HEK293 (cell line): ENCODE data around the gene MICU2.

Experiments
- CTCF ChIP-seq: fragments of 450-650 bp; formaldehyde crosslinking; IDR thresholded peaks from 2 replicates; pipeline ENCODE4 v1.5.1; 2016; ENCODE audit warnings: missing biosample characterization, missing genetic modification characterization
- ZBTB17 ChIP-seq: fragments of 450-650 bp; formaldehyde crosslinking; IDR thresholded peaks from 2 replicates; pipeline ENCODE4 v1.5.1; 2016; ENCODE audit warnings: missing biosample characterization, missing genetic modification characterization
- TF ChIP-seq, protein P1 (sequence below): fragments of 450-650 bp; formaldehyde crosslinking; IDR thresholded peaks from 2 replicates; pipeline ENCODE4 v1.5.1; 2016; ENCODE audit warnings: missing biosample characterization, missing genetic modification characterization

- TF ChIP-seq, protein P1, sequence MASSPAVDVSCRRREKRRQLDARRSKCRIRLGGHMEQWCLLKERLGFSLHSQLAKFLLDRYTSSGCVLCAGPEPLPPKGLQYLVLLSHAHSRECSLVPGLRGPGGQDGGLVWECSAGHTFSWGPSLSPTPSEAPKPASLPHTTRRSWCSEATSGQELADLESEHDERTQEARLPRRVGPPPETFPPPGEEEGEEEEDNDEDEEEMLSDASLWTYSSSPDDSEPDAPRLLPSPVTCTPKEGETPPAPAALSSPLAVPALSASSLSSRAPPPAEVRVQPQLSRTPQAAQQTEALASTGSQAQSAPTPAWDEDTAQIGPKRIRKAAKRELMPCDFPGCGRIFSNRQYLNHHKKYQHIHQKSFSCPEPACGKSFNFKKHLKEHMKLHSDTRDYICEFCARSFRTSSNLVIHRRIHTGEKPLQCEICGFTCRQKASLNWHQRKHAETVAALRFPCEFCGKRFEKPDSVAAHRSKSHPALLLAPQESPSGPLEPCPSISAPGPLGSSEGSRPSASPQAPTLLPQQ (tag by site-specific recombination): no peak
- TF ChIP-seq CTCF (tag by site-specific recombination) (no peak), ZBTB17 (tag by site-specific recombination) (no peak)
Observed at GRCh38 chr13:21450936-21451335, 153.0 kb downstream of the MICU2 start.
